HL-60 (cell line): Measurements from ENCODE around the gene NEU4.

Source experiments
- DNase-seq, 2 experiments: peaks; one replicate each; pipeline ENCODE4 v3.0.0-alpha.2; 2010 to 2020; ENCODE audit warnings: low read depth in 1 of 2, low spot score in 1 of 2
- H3K27ac ChIP-seq: fragments of 250-450 bp; sonication (Bioruptor Pico); replicated peaks from 2 replicates; pipeline ENCODE4 v1.5.1; 2020; ENCODE audit warnings: mild to moderate bottlenecking, moderate library complexity
- H3K27me3 ChIP-seq: fragments of 250-450 bp; sonication (Bioruptor Pico); 2 replicates; pipeline ENCODE4 v1.5.1; 2021; ENCODE audit warnings: mild to moderate bottlenecking, moderate library complexity; ENCODE audit not compliant: insufficient read depth, poor library complexity, severe bottlenecking
- H3K4me3 ChIP-seq: replicated peaks from 2 replicates; pipeline ENCODE4 v1.5.1; 2011; ENCODE audit warnings: mild to moderate bottlenecking, control low read depth, low read length; ENCODE audit not compliant: insufficient read depth
- CTCF ChIP-seq: IDR thresholded peaks from one replicate; pipeline ENCODE4 v1.5.1; 2011; ENCODE audit warnings: low read length, control low read depth, inconsistent platforms; ENCODE audit not compliant: insufficient read depth
- GABPA ChIP-seq: IDR thresholded peaks from 2 replicates; pipeline ENCODE4 v1.6.1; 2012; ENCODE audit warnings: low read depth
- POLR2AphosphoS5 ChIP-seq: IDR thresholded peaks from 2 replicates; pipeline ENCODE4 v1.6.1; 2012; ENCODE audit warnings: low read depth
- REST ChIP-seq: IDR thresholded peaks from 2 replicates; pipeline ENCODE4 v1.6.1; 2012; ENCODE audit warnings: low read depth; ENCODE audit not compliant: insufficient replicate concordance
- SPI1 ChIP-seq: IDR thresholded peaks from 2 replicates; pipeline ENCODE4 v1.6.1; 2012; ENCODE audit warnings: low read depth, mild to moderate bottlenecking, borderline replicate concordance

The NEU4 gene

GRCh38 chr2:241813644-241814392 is 4.8 kb downstream of the NEU4 start:
- Histone ChIP-seq H3K27me3 (peaks cover 8% of the 10 kb centered on the region), H3K4me3 (no peak overlapping the region), H3K27ac (no peak overlapping the region)
- TF ChIP-seq SPI1 (no peak), POLR2AphosphoS5 (no peak), REST (no peak), GABPA (no peak), CTCF (no peak)
- no peak for DNase-seq

- Histone ChIP-seq H3K27ac (no peak overlapping the region), H3K4me3 (no peak overlapping the region), H3K27me3 (peaks cover 8% of the 10 kb centered on the region)
- DNase-seq, result no peak
- TF ChIP-seq POLR2AphosphoS5 (no peak), CTCF (no peak)
Measured at GRCh38 chr2:241814393-241814642, 5.3 kb downstream of the NEU4 start.

GRCh38 chr2:241814643-241815476 is 5.9 kb downstream of the NEU4 start:
- Histone ChIP-seq H3K27ac (no peak overlapping the region), H3K4me3 (no peak overlapping the region), H3K27me3 (peaks cover 8% of the 10 kb centered on the region)
- DNase-seq, result no peak
- TF ChIP-seq REST (no peak), GABPA (no peak), CTCF (no peak), SPI1 (no peak), POLR2AphosphoS5 (no peak)
